Sigmoid colon (tissue), 7 donors: Measurements from ENCODE around the gene MYO5A. TPM values are rescaled to one million over a fixed set of nuclear protein-coding genes. Genes with fewer than 3 reads are reported as not detected.

Experiments used
- DNase-seq: peaks from one replicate; pipeline ENCODE4 v3.0.0-alpha.2; 2019
- H3K27ac ChIP-seq, 4 donors: fragments of 200-600 bp; sonication (generic); one replicate each; pipeline ENCODE4 v1.5.1; 2016 to 2019; ENCODE audit warnings: mild to moderate bottlenecking in 1 of 4
- H3K27me3 ChIP-seq, 3 donors: fragments of 200-600 bp; sonication (generic); one replicate each; pipeline ENCODE4 v1.5.1; 2019; ENCODE audit warnings: mild to moderate bottlenecking in 1 of 3
- H3K36me3 ChIP-seq, 4 donors: fragments of 200-600 bp; sonication (generic); one replicate each; pipeline ENCODE4 v1.5.1; 2016 to 2019
- H3K4me1 ChIP-seq, 4 donors: fragments of 200-600 bp; sonication (generic); one replicate each; pipeline ENCODE4 v1.5.1; 2017 to 2019
- H3K4me3 ChIP-seq, 4 donors: fragments of 200-600 bp; sonication (generic); one replicate each; pipeline ENCODE4 v1.5.1; 2017 to 2019; ENCODE audit warnings: mild to moderate bottlenecking in 2 of 4, moderate library complexity in 1 of 4
- H3K9me3 ChIP-seq, 4 donors: fragments of 200-600 bp in 3 of 4; sonication (generic) in 3 of 4; one replicate each; pipeline versions ENCODE4 v1.5.1 to v1.6.1; 2013 to 2019
- CTCF ChIP-seq, 4 experiments: fragments of 450-650 bp in 3 of 4; fragments of 200-600 bp in 1 of 4; IDR thresholded peaks; one replicate each; pipeline ENCODE4 v1.5.1; 2016 to 2019; ENCODE audit warnings: antibody characterized with exemption in 4 of 4, mild to moderate bottlenecking in 3 of 4, moderate library complexity in 2 of 4
- EP300 ChIP-seq, 4 donors: sonication (generic); formaldehyde crosslinking; IDR thresholded peaks; one replicate each; pipeline ENCODE4 v1.6.1; 2017; ENCODE audit warnings: antibody characterized with exemption in 4 of 4
- POLR2A ChIP-seq, 2 donors: fragments of 450-650 bp; IDR thresholded peaks; one replicate each; pipeline ENCODE4 v1.6.1; 2016; ENCODE audit warnings: antibody characterized with exemption in 2 of 2, mild to moderate bottlenecking in 2 of 2, moderate library complexity in 2 of 2
- POLR2AphosphoS5 ChIP-seq, 4 donors: sonication (generic); formaldehyde crosslinking; IDR thresholded peaks; one replicate each; pipeline ENCODE4 v1.6.1; 2017; ENCODE audit warnings: antibody characterized with exemption in 4 of 4
- WGBS, 2 donors: extraction: QIAGEN DNeasy Blood & Tissue Kit; methylation state at CpG; one replicate each; pipeline ENCODE4 v1.1.7; 2013; 5-methylcytosine and 5-hydroxymethylcytosine counted together
- intact Hi-C: fragments of 100-400 bp; cut with DNase I; formaldehyde crosslinking; loops from one replicate; pipeline ENCODE4 v1.15.1; 2023
- polyA plus RNA-seq, 3 donors: library from polyadenylated mRNA; stranded (reverse); fragments of 200-250 nt; gene quantifications; one replicate each; pipeline ENCODE4 v1.2.3, GENCODE V29; 2013
- total RNA-seq, 4 donors: library from RNA; depleted of rRNA; stranded (reverse); fragments of >200 nt; gene quantifications; one replicate each; pipeline ENCODE4 v1.1.0, GENCODE V29; 2016
- donor health status: healthy with polysubstance abuse.
- donor health status: Bipolar disorder and iron deficiency.
- donor health status: healthy.

MYO5A gene
- total and polyA plus RNA-seq, 7 donors, result 2.1 to 46.0 (median 23.5) TPM

DNA sequence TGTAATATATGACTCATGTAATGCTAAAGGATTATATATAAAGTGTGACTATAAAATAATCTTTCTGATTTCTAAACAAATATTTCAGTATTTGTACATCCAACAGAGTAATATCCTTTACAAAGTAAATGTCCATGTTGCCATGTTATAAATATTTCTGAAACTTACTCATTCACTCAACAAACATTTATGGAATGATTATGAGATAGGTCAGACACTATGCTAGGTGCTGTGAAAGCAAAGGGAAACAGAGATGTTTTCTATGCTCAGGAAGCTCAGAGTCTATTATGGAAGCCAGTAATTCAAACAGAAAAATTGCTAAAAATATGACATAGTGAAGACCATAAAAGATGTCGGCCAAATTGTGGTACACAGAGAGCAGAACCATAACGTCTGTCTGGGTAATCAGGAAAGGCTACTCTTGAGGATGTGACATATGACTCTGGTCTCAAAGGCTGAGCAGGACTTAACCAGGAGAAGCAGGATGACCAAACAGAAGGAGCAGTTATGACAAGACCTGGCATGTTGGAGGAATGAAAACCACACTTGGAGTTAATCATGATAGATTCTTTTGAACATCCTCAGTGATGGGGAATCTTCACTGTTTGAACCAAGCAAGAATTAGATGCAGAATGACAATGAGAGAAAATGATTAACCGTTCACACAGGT lies 194.1 kb downstream of the MYO5A start:
- peaks cover 0 to 10% (median 2%) of the 10 kb centered on the region in 4 donors for H3K4me1 ChIP-seq
- intact Hi-C loops, result no loop called here
- 44 to 73% methylated on average over 3 of the region's 3 CpGs for WGBS, 2 donors
- TF ChIP-seq POLR2AphosphoS5 (IDR thresholded peaks at IDR 0.05) (no peak), POLR2A (IDR thresholded peaks at IDR 0.05) (no peak), EP300 (IDR thresholded peaks at IDR 0.05) (no peak), CTCF (IDR thresholded peaks at IDR 0.05) (no peak)
- H3K36me3 ChIP-seq, result peaks cover 0 to 29% (median 8%) of the 10 kb centered on the region in 4 donors
- H3K4me3 ChIP-seq, result no peak overlapping the region
- H3K9me3 ChIP-seq, result no peaks in the 10 kb centered on the region
- no peak for DNase-seq
- no peaks in the 10 kb centered on the region for H3K27me3 ChIP-seq
- no peak overlapping the region for H3K27ac ChIP-seq

- Histone ChIP-seq H3K27ac (no peak overlapping the region), H3K4me3 (no peak overlapping the region), H3K9me3 (no peaks in the 10 kb centered on the region), H3K4me1 (no peaks in the 10 kb centered on the region), H3K27me3 (no peaks in the 10 kb centered on the region), H3K36me3 (peaks cover 5 to 55% (median 17%) of the 10 kb centered on the region in 4 donors)
- 50 to 57% methylated on average over 6 of the region's 6 CpGs for whole genome bisulfite sequencing, 2 donors
- intact Hi-C loops, result no loop called here
- TF ChIP-seq EP300 (IDR thresholded peaks at IDR 0.05) (no peak), POLR2AphosphoS5 (IDR thresholded peaks at IDR 0.05) (no peak), POLR2A (IDR thresholded peaks at IDR 0.05) (no peak), CTCF (IDR thresholded peaks at IDR 0.05) (no peak)
- no peak for DNase-seq
Observed at GRCh38 chr15:52331490-52332240, 197.0 kb downstream of the MYO5A start.

DNA sequence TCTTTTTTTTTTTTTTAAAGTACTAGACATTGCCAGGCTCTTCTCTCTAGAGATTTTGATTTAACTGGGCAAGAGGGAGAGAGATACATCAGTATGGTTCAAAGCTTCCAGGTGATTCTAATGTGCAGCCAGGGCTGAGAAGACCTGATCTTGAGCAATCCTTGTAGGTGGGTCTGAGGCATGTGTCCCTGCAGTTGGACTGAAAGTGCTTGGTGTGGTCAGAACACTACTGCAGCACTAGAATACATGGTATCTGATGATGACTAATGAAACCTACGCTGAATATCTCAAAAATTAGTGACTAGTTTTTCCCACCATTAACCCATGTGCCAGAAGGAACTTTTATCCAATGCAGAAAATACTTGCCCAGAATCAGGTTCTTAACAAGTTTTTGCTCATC lies 198.7 kb downstream of the MYO5A start:
- no peaks in the 10 kb centered on the region for H3K27me3 ChIP-seq
- TF ChIP-seq CTCF (IDR thresholded peaks at IDR 0.05) (no peak), POLR2A (IDR thresholded peaks at IDR 0.05) (no peak), EP300 (IDR thresholded peaks at IDR 0.05) (no peak), POLR2AphosphoS5 (IDR thresholded peaks at IDR 0.05) (no peak)
- H3K4me1 ChIP-seq, result no peaks in the 10 kb centered on the region
- intact Hi-C loops, result loop anchor here (5.0 kb wide), 1 partner anchor 73 kb away; no protein-coding TSS in a partner anchor
- peaks cover 5 to 61% (median 13%) of the 10 kb centered on the region in 4 donors for H3K36me3 ChIP-seq
- H3K9me3 ChIP-seq, result no peaks in the 10 kb centered on the region
- WGBS, 2 donors, result 81 to 94% methylated on average over 1 of the region's 1 CpG
- no peak overlapping the region for H3K27ac ChIP-seq
- no peak for DNase-seq
- H3K4me3 ChIP-seq, result no peak overlapping the region

DNA sequence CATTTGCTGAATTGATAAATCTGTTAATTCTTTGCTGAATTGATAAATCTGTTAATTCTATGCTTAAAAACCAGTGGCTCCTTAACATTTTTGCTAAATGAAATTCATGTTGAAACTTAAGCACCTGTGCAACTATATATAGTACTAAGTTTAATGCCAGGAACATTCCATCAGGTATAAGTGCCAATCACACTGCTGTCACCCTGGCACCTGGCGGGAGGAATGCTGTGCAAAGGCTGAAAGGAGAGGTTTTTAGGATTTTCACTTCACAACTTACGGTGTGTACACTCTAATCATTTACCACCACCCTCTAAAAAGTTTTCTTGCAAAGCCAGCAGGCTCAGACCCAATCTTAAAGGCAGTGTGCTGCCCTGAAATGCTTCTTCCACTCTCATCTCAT lies 199.5 kb downstream of the MYO5A start:
- no peak for DNase-seq
- intact Hi-C loops, result loop anchor here (5.0 kb wide), 1 partner anchor 72 kb away; no protein-coding TSS in a partner anchor
- Histone ChIP-seq H3K9me3 (no peaks in the 10 kb centered on the region), H3K4me1 (no peaks in the 10 kb centered on the region), H3K27ac (no peak overlapping the region), H3K27me3 (no peaks in the 10 kb centered on the region), H3K36me3 (peaks cover 5 to 56% (median 13%) of the 10 kb centered on the region in 4 donors), H3K4me3 (no peak overlapping the region)
- TF ChIP-seq POLR2AphosphoS5 (IDR thresholded peaks at IDR 0.05) (no peak), CTCF (IDR thresholded peaks at IDR 0.05) (no peak), POLR2A (IDR thresholded peaks at IDR 0.05) (no peak), EP300 (IDR thresholded peaks at IDR 0.05) (no peak)
- 67 to 94% methylated on average over 2 of the region's 2 CpGs for WGBS, 2 donors
